Measurements from ENCODE around the gene CD80.

- TF ChIP-seq EZH2 (IDR thresholded peaks at IDR 0.05) (no peak), POLR2AphosphoS5 (IDR thresholded peaks at IDR 0.05; ENCODE audit: borderline replicate concordance, low read depth, low read length) (no peak)
These were observed 29.8 kb upstream of the CD80 start for GRCh38 chr3:119589102-119589773.

Measured in SK-N-MC (cell line).